NCI-H2171 treated with DMSO at 0.1 percent for 48 hours (cell line): Measurements from ENCODE around the gene GAD2.
"Not testable (repeated sequence)": the region's sequence is repeated elsewhere in the genome, so short reads cannot be mapped to it uniquely, and the experiment has no call there.

Experiments used
- DNase-seq: peaks from one replicate; lab custom pipeline; 2025; lab: John Stamatoyannopoulos, UW

GAD2 gene

DNA sequence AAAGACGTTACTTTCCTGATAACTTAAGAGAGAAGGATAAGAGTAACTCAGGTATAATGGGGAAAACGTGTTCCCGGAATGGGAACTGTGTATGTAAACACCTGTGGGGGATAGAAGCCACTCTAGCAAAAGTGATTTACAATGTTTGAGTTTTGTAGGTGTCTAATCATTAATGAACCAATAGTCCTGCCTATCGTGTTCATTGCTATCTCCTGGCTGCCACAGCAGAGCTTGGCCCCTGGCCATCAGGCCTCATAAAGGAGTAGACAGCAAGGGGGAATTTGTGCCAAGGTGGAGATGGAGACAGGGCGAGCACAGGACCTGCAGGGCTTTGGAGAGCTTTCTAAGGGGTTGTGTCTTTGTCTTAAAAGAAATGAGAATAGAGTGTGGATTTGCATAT, 102.1 kb downstream of the GAD2 start:
- DNase-seq = no peak

DNA sequence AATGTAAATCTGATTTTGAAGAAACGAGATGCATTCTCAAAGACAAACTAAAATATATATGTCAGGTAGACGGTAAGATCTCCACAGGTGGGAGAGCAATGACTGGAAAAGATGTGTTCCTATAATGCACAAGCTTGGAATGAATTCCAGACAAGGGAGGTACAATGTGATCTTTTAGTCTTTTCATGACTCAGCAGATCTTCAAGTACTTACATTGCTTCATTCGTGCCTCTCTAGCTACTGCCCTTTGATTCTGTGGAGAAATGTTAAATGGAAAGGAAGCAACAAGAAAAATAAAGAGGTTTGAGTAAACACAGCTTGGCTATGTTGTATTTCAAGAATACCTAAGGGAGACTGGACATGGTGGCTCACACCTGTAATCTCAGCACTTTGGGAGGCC, 106.6 kb downstream of the GAD2 start:
- no peak for DNase-seq

DNA sequence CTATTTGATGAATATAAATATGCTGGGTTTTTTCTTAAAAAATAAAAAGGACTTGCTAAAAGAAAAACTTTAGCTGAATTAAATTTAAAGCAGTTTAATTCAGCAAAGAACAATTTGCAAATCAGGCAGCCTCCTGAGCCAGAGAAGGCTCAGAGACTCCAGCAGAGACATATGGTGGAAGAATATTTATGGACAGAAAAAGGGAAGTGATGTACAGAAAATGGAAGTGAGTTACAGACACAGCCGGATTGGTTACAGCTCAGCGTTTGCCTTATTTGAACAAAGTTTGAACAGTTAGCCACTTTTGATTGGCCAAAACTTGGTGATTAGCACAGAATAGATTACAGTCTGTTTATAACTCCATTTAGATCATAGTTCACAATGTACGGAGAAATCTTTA, 110.3 kb downstream of the GAD2 start:
- DNase-seq = no peak

DNA sequence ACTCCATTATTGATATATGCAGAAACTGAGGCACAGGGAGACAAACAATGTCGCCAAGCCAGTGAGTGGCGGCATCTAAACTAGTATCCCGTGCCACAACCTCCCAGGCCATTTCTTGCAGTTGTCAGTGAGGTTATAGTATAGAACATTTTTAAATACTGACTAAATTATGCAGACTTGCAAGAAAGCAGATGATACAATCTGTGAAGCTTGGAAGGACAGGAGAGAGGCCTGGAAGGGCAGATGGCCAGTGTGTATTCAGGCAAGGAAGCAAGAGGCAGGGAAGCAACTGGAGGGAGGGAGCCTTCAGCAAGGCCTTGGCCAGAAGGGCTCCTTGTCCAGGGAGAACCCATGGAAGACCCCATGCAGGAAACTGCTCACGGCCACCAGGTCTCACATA, 111.2 kb downstream of the GAD2 start:
- DNase-seq = no peak

DNA sequence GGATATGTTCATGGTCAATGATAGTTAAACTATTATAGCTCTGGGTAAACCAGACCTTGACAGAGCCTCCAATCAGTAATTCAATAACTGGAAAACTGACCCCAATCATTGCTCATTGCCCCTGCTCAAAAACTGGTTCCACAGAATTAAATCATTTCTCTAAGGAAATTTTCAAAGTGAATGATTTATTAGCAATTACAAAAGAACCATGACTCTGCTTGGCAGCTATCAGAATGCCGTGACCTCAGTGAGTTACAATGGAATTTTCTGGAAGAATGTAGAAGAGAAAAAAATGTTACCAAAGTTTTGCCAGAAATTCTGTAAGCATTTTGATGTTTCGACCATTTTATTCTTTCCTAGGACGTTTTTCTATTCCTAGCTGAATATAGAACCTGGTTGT, 114.8 kb downstream of the GAD2 start:
- no peak for DNase-seq

DNA sequence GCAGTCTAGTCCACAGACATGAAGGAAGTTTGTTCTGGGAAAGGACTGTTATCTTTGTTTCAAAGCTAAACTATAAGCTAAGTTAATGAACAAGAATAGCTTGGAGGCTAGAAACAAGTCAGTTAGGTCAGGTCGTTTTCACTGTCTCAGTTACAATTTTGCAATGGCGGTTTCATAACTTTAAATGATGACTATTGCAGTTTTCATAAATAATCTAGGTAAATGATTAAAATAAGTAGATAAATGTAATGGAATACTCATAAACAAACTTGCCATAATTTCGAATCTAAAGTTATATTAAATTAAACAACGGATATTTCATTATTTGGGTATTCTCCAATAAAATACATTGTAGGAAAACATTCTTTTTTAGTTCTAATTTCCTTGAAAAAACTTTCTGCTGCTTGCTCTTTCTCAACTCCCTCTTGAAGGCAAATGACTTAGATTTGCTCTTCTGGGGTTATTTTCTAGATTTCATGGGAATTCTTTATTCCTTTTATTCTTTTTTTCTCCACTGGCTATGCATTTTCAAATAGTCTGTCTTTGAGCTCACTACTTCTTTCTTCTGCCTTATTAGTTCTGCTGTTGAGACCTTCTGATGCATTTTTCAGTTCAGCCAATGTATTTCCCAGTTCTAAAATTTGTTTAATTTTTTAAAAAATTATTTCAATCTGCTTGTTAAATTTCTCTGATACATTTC, 117.8 kb downstream of the GAD2 start:
- DNase-seq = no peak

DNA sequence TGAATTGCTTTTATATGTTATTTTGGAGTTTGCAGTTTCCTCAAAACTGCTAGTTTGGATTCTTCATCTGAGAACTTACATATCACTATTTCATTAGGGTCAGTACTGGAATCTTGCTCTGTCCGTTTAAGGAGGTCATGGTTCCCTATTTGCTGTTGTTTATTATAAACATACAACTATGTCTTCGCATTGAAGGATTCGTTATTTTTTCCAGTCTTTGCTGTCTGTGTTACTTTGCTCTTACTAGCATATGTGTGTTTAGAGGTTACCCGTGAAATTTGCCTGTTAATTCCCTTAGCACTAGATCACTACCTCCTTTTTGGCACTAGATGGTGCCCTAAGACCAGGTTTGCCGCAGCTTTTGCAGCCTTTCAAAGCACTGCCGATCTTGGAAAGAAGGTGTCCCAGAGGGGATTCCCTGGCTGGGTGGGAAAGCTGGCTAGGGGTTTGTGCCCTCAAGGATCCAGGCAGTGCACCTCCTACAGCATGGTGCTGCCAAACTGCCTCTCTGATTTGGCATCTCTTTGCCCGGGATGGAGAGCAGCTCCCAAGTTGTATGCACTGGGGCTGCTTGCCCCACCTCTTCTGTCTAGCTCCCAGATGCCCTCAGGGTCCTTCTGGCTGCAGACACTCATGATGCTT, 118.5 kb downstream of the GAD2 start:
- peak; percentile 68 for DNase-seq

DNA sequence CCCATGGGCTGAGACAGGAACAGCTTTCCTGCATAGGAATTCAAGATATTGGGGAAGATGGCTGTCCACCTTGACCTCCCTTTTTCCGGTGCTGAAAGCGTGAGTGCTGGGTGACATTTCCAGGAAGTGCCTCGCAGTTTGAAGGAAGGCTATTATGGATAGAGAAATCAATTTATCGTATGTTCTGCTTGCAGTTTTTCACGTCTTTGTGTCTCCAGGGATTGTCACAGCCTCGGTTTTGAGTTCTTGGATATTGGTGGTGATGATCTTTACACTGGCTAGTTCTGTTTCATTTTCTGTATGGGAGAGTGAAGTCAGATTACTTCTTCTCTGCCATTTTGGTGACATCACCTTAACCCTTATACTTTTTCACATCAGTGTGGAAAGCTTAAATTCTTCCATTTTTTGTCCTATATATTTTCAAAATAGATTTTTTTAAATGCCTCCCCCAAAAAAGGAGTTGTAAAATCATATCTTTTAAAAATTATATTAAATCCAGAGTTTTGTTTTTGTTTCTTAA, 119.1 kb downstream of the GAD2 start:
- DNase-seq = no peak

DNA sequence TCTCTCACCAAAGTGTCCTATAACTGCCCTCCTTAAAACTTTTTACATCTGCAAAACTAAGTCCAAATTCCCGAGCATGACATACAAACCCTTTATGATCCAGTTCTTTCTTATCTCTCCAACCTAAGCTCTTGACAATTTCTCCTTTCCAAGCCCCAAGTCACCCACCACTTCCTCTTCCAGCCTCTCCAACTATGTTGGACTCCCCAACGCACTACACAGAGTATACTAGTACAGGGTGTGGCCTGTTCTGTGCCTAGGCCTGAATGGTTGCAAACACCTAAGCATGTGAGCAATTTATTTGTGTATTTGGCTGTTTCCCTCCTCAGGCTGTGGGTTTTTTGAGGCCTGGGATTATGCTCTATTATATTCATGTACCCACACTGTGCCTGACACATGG, 120.4 kb downstream of the GAD2 start:
- no peak for DNase-seq

DNA sequence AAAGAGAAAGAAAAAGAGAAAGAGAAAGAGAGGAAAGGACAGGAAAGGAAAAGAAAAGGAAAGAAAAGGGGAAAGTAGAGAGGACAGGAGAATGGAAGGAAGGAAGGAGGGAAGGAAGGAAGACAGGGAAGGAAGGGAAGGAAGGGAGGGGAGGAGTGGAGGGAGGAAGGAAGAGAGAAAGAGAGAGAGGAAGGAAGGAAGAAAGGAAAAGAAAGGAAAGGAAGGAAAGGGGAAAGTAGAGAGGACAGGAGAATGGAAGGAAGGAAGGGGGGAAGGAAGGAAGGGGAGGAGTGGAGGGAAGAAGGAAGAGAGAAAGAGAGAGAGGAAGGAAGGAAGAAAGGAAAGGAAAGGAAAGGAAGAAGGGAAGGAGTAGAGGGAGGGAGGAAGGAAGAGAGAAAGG, 125.1 kb downstream of the GAD2 start:
- no peak for DNase-seq

DNA sequence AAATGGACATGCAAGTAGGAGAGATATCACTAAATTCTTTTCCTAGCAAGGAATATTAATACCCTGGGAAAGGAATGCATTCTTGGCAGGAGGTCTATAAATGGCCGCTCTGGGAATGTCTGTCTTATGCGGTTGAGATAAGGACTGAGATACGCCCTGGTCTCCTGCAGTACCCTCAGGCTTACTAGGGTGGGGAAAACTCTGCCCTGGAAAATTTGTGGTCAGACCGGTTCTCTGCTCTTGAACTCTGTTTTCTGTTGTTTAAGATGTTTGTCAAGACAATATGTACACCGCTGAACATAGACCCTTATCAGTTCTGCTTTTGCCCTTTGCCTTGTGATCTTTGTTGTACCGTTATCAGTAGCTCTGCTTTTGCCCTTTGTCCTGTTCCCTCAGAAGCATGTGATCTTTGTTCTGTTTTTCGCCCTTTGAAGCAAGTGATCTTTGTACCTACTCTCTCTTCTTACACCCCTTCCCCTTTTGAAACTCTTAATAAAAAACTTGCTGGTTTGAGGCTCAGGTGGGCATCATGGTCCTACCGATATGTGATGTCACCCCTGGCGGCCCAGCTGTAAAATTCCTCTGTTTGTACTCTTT, 132.3 kb downstream of the GAD2 start:
- DNase-seq = not testable (repeated sequence)
